Measurements from ENCODE around the gene ITFG2.

Gene ITFG2

DNA sequence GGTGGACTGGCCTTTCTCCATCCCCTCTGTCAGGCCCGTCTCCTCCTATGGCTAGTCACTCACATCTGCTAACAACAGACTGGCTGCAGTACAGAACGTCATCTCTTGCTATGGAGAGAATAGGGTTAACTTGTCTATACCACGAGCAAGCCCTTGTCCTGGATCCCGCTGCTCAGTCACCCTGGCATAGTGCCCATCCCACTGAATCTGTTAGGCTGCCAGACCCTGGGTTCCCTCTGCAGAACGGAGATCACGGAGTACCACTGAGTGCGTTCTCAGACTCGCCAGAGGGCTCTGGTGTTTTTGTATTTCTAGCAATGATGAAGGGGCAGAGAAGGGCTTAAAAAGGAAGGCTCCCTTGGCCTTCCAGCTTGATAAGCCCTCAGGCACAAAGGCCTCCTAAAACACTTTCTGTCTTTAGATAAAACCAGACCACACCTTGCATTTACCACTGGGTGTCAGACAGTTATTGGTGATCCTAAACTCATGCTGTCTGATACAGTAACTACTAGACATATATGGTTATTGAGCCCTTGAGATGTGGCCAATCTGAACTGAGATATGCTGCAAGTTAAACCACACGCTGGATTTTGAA, 28.7 kb downstream of the ITFG2 start:
- Histone ChIP-seq H3K9me3 (replicated peaks; ENCODE audit: insufficient read depth, low read length) (no peaks in the 10 kb centered on the region), H3K4me3 (ENCODE audit: low read length) (no peak overlapping the region), H3K4me1 (ENCODE audit: low read length) (no peaks in the 10 kb centered on the region), H4K20me1 (ENCODE audit: insufficient read depth, low read length) (no peaks in the 10 kb centered on the region), H3K27me3 (replicated peaks; ENCODE audit: insufficient read depth, low read length) (no peaks in the 10 kb centered on the region), H3F3A (ENCODE audit: insufficient read depth, low read length) (no peaks in the 10 kb centered on the region), H3K36me3 (replicated peaks; ENCODE audit: insufficient read depth, low read length) (no peaks in the 10 kb centered on the region), H3K79me2 (ENCODE audit: low read length) (no peaks in the 10 kb centered on the region), H3K4me2 (ENCODE audit: low read depth, low read length) (no peak overlapping the region), H2AFZ (ENCODE audit: low read length) (no peak overlapping the region), H3K27ac (ENCODE audit: low read length) (no peak overlapping the region), H3K9me2 (replicated peaks; ENCODE audit: insufficient read depth, low read length) (no peaks in the 10 kb centered on the region), H3K9ac (ENCODE audit: low read length) (no peak overlapping the region)
- TF ChIP-seq, protein P1, sequence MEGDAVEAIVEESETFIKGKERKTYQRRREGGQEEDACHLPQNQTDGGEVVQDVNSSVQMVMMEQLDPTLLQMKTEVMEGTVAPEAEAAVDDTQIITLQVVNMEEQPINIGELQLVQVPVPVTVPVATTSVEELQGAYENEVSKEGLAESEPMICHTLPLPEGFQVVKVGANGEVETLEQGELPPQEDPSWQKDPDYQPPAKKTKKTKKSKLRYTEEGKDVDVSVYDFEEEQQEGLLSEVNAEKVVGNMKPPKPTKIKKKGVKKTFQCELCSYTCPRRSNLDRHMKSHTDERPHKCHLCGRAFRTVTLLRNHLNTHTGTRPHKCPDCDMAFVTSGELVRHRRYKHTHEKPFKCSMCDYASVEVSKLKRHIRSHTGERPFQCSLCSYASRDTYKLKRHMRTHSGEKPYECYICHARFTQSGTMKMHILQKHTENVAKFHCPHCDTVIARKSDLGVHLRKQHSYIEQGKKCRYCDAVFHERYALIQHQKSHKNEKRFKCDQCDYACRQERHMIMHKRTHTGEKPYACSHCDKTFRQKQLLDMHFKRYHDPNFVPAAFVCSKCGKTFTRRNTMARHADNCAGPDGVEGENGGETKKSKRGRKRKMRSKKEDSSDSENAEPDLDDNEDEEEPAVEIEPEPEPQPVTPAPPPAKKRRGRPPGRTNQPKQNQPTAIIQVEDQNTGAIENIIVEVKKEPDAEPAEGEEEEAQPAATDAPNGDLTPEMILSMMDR (IDR thresholded peaks at IDR 0.05; ENCODE audit: low read length), result no peak
- TF ChIP-seq EZH2phosphoT487 (IDR thresholded peaks at IDR 0.05; ENCODE audit: low read length) (no peak), EZH2 (optimal IDR thresholded peaks at IDR 0.05; ENCODE audit: low read depth, low read length) (no peak)
- DNase-seq, result no peak

DNA sequence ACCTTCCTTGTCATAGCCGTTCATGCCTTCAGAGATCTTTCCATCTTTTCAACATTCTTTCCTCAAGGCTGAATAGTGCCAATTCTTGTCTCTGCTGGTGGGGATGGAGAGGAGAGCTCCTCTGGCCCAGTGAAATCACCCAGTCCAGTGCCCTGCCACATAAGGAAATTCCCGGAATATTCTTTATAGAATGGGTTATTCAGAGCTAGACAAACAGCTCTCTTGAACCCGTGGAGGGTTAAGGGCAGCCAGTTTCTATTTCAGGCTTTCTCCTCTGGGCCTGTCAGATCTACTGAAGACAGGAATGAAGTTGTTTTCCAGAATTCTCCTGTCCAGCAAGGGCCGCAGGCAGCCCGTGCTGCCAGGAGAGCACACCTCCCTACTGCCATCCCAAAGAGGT, 30.5 kb downstream of the ITFG2 start:
- TF ChIP-seq, protein P1 (IDR thresholded peaks at IDR 0.05; ENCODE audit: low read length), result no peak
- TF ChIP-seq EZH2 (optimal IDR thresholded peaks at IDR 0.05; ENCODE audit: low read depth, low read length) (no peak), EZH2phosphoT487 (IDR thresholded peaks at IDR 0.05; ENCODE audit: low read length) (no peak)
- H3F3A ChIP-seq (ENCODE audit: insufficient read depth, low read length), result no peaks in the 10 kb centered on the region

DNA sequence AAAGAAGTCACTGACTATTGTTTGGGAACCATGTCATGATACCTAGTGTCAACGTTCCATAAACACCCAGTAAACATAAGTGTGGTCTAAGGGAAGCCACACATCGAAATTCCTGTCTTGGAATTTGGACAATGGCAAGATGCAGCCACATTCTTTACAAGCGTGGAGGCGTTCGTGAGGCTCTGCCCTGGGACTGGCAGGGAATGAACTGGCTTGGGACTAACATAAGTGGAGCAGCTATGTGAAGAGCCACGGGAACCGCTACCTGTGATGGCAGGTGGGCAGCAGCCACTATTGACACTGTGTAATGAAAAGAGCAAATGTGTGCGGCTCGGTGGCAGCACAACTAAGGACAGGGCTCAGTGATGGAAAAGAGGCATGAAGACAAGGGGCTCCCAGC, 32.3 kb downstream of the ITFG2 start:
- no peaks in the 10 kb centered on the region for H3K4me1 ChIP-seq (ENCODE audit: low read length)
- no peak overlapping the region for H3K4me2 ChIP-seq (ENCODE audit: low read depth, low read length)
- no peak overlapping the region for H2AFZ ChIP-seq (ENCODE audit: low read length)
- no peaks in the 10 kb centered on the region for H3K79me2 ChIP-seq (ENCODE audit: low read length)
- no peaks in the 10 kb centered on the region for H3F3A ChIP-seq (ENCODE audit: insufficient read depth, low read length)
- no peaks in the 10 kb centered on the region for H3K9me3 ChIP-seq (replicated peaks; ENCODE audit: insufficient read depth, low read length)
- H4K20me1 ChIP-seq (ENCODE audit: insufficient read depth, low read length), result no peaks in the 10 kb centered on the region
- no peak overlapping the region for H3K27ac ChIP-seq (ENCODE audit: low read length)
- H3K4me3 ChIP-seq (ENCODE audit: low read length), result no peak overlapping the region
- H3K9me2 ChIP-seq (replicated peaks; ENCODE audit: insufficient read depth, low read length), result no peaks in the 10 kb centered on the region
- TF ChIP-seq, protein P1 (IDR thresholded peaks at IDR 0.05; ENCODE audit: low read length), result no peak
- TF ChIP-seq EZH2 (optimal IDR thresholded peaks at IDR 0.05; ENCODE audit: low read depth, low read length) (no peak), EZH2phosphoT487 (IDR thresholded peaks at IDR 0.05; ENCODE audit: low read length) (no peak)
- H3K27me3 ChIP-seq (replicated peaks; ENCODE audit: insufficient read depth, low read length), result no peaks in the 10 kb centered on the region
- no peak overlapping the region for H3K9ac ChIP-seq (ENCODE audit: low read length)
- H3K36me3 ChIP-seq (replicated peaks; ENCODE audit: insufficient read depth, low read length), result no peaks in the 10 kb centered on the region
- DNase-seq, result no peak

More for the DNA sequence above, 30.5 kb downstream of the ITFG2 start:
- no peak overlapping the region for H2AFZ ChIP-seq (ENCODE audit: low read length)
- H3K4me3 ChIP-seq (ENCODE audit: low read length), result no peak overlapping the region
- no peaks in the 10 kb centered on the region for H4K20me1 ChIP-seq (ENCODE audit: insufficient read depth, low read length)
- DNase-seq, result no peak
- H3K27me3 ChIP-seq (replicated peaks; ENCODE audit: insufficient read depth, low read length), result no peaks in the 10 kb centered on the region
- H3K9me2 ChIP-seq (replicated peaks; ENCODE audit: insufficient read depth, low read length), result no peaks in the 10 kb centered on the region
- H3K4me2 ChIP-seq (ENCODE audit: low read depth, low read length), result no peak overlapping the region
- H3K4me1 ChIP-seq (ENCODE audit: low read length), result no peaks in the 10 kb centered on the region
- no peaks in the 10 kb centered on the region for H3K36me3 ChIP-seq (replicated peaks; ENCODE audit: insufficient read depth, low read length)
- no peaks in the 10 kb centered on the region for H3K9me3 ChIP-seq (replicated peaks; ENCODE audit: insufficient read depth, low read length)
- H3K9ac ChIP-seq (ENCODE audit: low read length), result no peak overlapping the region
- no peak overlapping the region for H3K27ac ChIP-seq (ENCODE audit: low read length)
- H3K79me2 ChIP-seq (ENCODE audit: low read length), result no peaks in the 10 kb centered on the region

Data from MM.1S (cell line).